NCI-H2227 (cell line): ENCODE measurements around the gene CFAP53.
"Not testable (repeated sequence)": the region's sequence is repeated elsewhere in the genome, so short reads cannot be mapped to it uniquely, and the experiment has no call there.

Source experiments
- DNase-seq: peaks from one replicate; lab custom pipeline; 2025; ENCODE audit not compliant: unreplicated experiment; lab: John Stamatoyannopoulos, UW

CFAP53 gene

DNA sequence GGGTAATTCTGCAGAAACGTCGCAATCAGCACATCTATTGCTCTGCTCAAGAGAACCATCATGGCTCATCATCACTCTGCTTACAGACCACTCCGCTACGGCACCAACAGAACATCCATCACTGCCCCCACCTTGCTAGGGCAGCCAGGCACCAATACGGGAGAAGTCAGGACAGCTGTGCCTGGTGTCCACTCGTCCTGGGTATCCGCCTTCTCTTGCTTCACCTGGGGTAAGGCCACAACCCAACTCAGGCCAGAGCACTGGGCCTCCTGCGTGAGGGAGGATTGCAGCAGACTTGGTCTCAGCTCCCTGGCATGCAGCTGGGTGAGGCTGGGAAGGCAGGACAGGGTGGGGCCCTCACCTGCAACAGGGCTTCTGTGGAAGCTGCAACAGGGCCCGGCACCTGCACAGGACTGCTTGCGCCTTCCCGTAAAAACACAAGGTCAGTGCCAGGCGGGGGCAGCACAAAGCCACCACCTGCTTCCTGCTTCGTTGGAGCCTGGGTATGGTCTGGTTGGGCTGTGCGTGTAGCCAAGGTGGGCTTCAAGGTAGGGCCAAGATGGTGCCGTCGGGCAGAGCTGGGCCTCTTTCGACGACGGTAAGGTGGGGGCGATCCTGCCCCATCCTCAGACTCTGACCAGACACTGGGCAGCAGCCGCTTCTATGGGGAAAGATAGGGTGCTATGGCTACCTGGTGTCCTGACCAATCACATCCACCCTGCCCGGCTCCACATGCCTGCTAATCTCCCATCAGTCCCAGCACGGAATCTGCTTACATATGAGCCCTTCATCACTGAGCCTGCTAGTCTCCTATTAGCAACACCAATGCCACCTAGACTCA, 7.1 kb upstream of the CFAP53 start:
- DNase-seq: no peak

DNA sequence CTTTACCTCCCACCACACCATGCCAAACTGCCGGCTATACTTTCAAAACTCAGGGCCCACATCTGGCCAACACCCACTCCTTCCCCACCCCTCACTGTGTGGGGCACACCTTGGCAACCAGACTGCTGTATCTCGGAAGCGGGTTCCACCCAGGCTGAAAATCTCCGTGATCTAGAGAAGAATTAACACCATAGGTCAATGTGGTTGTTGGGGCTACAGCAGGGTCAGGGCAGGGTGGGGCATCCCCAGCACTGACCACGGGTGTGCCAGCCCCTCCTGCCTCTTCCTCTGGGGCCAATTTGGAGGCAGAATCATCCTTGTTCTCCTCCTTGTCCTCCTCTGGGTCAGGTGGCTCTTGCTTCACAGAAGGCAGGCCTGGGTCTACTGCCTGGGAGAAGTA, 6.3 kb upstream of the CFAP53 start:
- no peak for DNase-seq

DNA sequence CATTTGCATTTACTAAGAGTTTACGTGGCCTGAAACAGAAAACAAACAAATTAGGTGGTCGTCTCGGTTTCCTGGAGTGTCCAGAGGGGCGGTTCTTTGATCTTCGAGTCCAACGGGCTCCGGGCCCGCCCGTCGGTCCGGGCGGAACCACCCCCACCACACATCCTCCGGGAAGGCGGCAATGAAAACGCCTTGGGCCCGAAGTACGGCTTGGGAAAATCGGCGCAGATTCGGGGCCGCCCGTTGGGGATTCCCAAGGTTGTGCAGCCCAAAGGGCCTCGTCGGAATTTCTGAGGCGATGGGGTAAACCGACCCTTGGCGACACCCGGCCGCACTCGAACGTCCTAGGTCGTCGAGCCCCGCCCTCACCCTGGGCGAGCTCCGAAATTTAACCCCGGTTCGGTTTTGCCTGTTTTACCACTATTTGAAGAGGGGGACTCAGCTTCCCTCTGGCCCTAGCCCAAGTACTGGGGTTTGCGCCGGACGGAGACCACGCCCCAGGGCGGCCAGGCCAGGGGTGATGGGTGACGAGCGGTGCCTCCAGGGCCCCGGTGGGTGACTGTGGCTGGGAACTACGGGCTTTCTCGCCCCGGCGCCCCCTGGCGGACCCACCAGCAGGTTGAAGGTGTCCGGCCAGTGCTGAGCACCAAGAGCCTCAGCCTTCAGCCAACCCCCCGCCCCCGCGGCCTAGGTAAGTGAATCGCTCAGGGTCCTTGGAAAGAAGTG, 1.9 kb upstream of the CFAP53 start:
- no peak for DNase-seq

DNA sequence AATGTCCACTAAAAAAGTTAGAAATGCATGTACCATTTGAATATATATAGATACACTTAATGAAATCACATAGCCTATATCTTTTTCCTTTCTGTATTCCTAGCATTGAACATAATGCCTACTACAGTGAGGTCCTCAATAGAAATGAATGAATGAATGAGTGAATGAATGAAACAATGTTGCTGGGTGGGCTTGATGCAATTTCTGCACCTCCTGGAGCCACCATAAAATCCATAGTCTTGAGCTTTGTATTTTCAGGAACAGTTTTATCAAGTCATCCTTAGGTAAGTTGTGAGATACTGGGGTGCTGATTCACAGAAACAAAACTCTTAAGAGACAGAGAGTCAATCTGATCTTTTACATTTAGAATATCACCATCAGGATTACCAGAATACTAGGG, 3.3 kb downstream of the CFAP53 start:
- no peak for DNase-seq

DNA sequence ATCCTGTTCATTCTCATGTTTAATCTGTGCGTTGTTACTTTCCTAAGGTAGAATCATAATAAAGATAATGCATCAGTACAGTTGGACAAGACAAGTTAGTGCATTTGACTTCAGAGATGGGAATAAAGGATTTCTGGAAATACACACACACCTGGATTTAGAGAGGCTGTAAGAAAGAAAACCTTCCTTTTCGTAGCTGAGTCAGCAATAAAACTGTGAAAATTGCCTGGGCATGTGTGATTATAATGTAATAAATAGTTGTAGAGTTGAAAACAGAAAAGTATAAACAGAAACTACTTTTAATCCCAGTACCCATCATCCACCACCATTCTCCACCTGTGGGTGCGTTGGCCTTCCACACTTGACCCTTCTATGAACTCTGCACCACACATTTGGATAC, 15.4 kb downstream of the CFAP53 start:
- no peak for DNase-seq

DNA sequence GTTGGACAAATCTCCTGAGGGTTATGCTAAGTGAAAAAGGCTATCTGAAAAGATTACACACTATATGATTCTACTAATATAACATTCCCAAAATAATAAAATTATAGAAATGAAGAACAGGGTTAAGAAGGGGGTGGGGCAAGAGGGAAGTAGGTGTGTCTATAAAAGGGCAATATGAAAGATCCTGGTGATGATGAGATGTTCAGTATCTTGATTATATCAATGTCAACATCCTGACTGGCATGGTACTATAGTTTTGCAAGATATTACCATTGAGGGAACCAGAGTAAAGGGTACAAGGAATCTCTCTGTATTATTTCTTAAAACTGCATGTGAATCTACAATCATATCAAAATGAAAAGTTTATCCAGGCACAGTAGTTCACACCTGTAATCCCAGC, 16.7 kb downstream of the CFAP53 start:
- no peak for DNase-seq

DNA sequence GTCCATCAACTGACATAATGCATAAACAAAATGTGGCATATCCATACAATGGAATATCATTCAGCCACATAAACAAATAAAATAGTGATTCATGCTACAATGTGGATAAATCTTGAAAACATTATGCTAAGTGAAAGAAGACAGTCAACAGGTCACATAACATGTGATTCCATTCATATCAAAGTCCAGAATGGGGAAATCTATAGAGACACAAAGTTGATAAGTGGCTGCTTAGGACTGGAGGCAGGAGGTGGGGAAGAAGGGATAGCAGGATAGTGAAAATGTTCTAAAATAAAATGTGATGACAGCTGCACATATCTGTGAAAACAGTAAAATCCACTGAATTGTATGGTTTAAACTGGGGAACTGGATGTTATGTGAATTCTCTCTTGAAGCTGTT, 18.7 kb downstream of the CFAP53 start:
- DNase-seq: no peak

DNA sequence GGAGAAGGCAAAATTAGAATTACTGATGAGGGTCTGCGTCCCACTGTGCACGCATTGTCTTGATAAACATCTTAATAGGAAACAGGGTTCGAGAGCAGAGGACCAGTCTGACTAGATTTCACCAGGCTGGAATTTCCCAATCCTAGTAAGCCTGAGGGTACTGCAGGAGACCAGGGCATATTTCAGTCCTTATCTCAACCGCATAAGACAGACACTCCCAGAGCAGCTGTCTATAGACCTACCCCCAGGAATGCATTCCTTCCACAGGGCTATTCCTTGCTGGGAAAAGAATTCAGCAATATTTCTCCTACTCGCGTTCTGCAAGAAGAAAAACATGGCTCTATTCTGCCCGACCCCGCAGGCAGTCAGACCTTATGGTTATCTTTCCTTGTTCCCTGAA, 24.5 kb downstream of the CFAP53 start:
- not testable (repeated sequence) for DNase-seq

DNA sequence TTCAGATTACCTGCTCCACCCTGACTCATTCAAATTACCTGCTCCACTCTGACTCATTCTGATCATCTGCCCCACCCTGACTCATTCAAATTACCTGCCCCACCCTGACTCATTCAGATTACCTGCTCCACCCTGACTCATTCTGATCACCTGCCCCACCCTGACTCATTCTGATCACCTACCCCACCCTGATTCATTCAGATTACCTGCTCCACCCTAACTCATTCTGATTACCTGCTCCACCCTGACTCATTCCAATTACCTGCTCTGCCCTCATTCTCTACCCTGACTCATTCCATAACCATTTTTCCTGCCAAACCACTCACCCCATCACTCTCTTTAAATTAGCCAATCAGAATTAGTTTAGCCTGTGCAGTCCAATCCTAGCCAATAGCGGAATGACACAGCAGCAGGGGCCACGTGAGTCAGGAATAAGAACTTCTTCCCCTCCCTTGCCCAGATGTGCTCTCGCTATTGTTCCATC, 26.2 kb downstream of the CFAP53 start:
- no peak for DNase-seq

DNA sequence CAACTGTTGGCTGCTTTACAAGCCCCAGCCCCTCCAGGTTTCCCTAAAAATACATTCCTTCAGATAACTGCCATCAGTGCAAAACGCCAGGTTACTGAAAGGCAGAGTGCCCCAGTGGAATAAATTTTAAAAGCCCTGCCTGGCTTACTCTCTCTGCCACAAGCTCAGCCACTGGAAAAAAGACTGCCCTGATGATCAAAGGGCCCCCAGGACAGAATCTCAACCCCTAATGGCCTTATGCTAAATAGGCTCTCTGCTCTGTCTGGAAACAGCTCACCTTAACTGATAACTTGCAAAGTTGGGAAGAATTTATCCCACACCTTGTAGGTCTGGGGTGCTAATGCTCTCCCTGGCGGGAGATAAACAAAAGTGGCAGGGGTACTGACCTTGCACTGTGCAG, 33.9 kb downstream of the CFAP53 start:
- DNase-seq: no peak

DNA sequence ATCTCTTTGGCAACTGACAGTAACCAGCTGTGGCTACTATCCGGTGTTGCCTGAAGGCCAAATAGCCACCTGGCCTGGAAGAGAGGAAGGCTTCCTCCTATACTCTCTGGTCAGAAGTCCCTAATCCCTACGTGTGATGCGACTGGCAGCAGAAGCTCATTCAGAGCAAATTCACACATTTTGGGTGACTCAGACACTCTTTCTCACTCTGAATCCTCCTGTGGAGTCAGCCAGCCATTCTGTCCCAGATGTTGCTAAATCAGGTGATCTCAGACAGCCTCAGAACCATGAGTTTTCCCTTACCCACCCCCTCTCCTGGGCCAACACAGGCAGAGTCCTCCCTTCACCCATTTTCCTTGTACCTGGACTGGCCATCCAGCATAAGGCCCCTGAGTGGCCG, 34.7 kb downstream of the CFAP53 start:
- DNase-seq: no peak

DNA sequence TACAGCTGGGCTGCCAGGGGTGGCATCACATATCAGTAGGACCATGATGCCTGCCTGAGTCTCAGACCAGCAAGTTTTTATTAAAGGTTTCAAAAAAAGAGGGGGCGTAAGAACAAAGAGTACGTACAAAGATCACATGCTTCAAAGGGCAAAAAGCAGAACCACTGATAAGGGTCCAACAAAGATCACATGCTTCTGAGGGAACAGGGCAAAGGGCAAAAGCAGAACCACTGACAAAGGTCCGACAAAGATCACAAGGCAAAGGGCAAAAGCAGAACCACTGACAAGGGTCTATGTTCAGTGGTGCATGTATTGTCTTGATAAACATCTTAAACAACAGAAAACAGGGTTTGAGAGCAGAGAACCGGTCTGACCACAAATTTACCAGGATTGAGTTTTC, 46.0 kb downstream of the CFAP53 start:
- not testable (repeated sequence) for DNase-seq

DNA sequence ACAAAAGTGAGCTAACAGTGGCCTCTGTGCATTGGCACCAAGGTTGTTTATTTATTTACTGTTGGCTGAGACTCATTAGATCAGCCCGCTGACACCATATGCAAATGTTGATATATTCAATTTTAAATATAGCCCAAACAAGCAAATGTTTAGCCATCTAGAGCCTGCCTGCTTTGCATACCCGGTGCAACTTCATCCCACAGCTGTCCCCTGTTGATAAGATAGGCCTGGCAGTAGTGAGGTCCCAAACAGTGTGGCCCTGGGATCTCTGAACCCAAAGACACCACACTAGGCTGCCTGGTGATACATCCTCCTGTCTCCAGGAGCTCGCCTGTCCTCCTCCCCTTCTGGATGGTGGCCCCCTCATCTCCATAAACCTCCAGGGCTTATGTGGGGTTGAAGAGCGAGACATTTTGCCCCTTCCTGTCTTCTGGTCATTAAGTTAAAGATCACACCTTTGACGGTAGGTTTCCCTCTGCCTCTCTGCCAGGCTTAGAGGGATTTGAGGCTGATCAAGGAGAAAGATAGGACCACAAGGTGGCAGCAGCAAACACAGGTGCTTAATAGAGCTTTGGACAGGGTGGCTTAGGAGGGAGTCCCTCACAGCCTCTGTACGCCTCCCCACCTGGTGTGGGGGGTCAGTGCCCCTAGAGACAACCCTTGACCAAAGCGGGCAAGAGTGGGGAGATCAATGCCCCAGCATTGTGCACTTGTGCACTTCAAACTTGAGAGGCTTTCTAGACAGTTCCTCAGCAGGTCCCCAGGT, 47.7 kb downstream of the CFAP53 start:
- no peak for DNase-seq

DNA sequence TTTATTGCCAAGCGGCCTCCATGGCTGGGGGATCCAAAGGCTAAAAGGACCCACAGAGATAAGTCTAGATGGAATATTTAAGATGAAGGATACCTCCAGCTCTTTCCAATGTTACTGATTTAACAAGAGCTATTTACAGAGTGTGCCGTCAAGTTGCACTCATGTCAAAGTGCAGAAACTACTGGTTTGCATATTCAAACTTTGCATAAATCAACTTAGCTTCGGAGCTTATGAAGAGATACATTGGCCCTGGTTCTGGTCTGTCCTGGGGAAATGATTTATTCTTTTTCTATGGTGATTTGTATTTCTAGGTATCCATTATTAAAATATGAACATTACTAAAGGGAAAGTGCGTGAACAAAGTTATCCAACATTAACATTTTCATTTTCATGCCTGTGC, 57.0 kb downstream of the CFAP53 start:
- DNase-seq: no peak

DNA sequence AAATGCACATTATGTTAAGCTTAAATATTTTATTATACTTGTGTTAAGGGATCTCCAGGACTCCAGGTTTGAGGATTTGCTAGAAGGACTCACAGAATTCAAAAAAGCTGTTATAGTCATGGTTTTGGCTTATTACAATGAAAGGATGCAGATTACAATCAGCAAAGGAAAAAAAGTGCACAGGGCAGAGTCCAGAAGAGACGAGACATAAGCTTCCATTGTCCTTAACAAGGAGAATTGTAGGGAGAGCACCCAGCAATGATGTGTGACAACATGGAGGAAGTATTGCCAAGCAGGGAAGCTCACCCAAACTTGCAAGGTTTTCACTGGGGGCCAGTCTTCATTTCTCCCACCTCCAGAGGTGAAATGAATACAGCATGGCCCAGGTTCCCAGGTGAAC, 58.6 kb downstream of the CFAP53 start:
- no peak for DNase-seq

DNA sequence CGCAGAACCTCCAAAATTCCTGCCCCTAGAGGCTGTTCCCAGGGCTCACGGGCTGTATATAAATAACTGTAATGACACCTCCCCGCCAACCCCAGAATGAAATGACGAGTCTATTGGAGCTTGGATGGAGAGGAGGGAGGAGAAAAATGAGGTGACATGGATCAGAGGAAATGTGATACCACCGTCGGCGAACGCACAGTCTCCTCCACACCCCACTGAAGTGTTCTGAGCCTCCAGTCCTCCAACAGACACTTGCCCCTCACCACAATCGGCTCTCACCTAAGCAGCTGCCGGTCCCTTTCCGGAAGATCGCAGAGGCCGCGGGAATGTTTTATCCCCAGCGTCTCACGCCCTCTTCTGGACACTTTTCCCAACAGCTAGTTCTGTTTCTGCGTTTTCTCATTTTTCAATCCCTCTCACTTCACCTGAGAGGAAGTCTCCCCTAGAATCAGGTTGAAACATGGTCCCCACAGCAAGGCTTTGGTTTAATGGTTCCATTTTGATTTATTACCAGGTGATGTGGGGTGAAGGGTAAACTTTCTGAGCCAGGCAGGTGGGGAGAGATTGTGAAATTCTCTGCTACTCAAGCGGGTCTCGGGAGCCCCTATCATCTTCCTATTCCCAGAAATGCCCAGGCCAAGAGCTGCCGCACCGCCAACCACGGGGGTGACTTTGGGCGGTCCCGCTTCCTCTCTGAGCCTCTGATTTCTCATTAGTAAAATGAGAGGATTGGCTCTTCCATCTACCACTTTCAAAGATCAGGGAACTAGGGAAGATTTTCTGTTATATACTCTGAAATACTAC, 62.3 kb downstream of the CFAP53 start:
- DNase-seq: peak; percentile 84

DNA sequence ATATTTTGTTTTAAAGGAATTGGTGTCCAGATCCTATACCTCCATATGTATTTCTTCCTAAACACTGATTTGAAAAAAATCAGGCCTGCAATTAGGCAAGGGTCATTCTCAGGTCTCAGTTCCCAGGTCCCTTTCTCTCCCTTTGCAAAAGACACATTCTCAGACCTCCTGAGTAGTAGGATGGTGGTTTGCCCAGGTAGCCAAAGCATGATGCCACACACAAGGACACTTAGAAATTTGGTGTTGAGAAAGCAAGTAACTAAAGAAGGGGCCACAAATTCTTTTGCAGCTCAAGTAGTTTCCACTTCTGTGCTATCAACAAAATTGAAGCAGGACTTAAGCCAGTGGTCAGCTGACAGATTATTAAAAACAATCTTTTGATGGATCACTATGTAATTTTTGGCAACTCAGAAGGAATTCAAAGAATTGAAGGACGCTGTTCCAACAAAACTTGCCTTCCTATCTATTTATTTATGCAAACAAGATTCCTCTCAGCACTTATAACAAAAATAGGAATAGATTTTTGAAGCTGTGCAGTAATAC, 64.7 kb downstream of the CFAP53 start:
- DNase-seq: no peak

DNA sequence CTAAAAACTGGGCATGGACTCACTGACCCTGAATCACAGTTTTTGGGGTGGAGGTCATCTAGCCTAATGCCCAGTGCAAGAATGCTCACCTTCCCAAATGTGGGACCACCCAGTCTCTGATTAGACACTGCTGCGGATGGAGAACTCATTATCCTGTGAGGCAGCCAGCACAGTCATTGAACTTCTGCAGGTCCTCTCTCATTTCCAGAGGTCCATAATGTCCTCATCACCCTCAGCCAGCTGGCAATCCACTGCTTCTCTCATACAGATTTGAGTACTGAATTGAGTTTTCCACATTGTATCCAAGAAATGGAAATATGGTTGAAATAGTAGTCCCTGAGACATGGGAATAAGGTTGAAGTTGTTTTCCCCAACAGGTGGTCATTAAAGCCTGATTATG, 66.4 kb downstream of the CFAP53 start:
- DNase-seq: no peak

DNA sequence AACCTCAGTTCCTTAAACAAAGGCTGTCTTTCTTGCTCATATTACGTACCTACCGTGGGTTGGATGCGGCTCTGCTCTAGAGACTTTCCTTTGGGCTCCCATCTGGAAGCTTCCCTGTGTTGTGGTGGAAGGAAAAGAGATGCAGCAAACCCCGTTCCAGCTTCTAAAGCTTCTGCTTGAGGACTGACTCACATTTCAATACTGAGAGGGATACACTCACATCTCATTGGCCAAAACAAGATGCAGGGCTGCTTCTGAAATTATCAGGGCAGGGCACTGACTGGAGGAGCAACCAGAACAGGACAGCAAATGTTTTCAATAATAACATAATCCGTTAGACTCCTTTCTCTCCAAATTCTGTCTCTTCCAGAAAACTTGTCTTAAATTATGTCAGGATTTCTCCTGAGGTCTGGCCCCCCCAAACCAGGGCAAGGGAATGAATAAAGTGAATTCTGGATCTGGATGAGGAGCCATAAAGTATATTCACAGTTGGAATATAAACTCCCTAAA, 66.9 kb downstream of the CFAP53 start:
- DNase-seq: no peak

DNA sequence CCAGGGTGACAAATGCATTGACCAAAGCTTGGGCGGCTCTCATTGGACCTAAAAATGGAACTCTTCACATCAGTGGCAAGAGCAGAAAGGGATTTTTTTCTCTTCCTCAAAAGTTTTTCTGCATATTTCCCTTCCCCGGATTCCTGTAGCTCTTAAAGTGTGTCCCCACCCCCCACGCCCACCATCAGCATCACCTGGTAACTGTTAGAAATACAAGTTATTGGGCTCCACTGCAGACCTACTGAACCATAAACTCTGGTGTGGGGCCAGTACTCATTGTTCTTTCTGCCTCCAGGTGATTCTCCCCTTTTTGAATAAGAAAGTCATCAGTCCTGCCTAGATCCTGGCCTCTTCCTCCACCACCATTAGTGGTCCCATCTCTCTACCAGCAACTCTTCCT, 70.0 kb downstream of the CFAP53 start:
- no peak for DNase-seq
